IMR-90 (cell line): ENCODE data around the gene ARMC10. TPM values are rescaled to one million over a fixed set of nuclear protein-coding genes. Genes with fewer than 3 reads are reported as not detected.
A peak's percentile ranks its signal among the peaks of the same experiment; 100 is the strongest.

Experiments
- ATAC-seq: fragments of 200-7000 bp; cut with Tn5 transposase; 2 replicates; pipeline ENCODE4 v1.9.1; 2020; ENCODE audit warnings: low read depth, mild to moderate bottlenecking, moderate library complexity
- BruUV-seq: library from RNA; stranded (reverse); fragments of 400-500 nt; replicated peaks from 2 replicates; lab custom pipeline; 2021; lab: Mats Ljungman, UMichigan
- CTCF ChIA-PET: fragments of 300-600 bp; formaldehyde crosslinking; extraction: SDS; loops from one replicate; lab custom pipeline; 2021; ENCODE audit warnings: antibody characterized with exemption; lab: Yijun Ruan, JAX
- POLR2A ChIA-PET: fragments of 300-600 bp; sonication (Branson Sonifier 250); formaldehyde crosslinking; loops from one replicate; lab custom pipeline; 2022; ENCODE audit warnings: antibody characterized with exemption; ENCODE audit not compliant: unreplicated experiment; lab: Charles Lee
- DNase-seq: peaks from one replicate; pipeline ENCODE4 v3.0.0; 2013
- H2AFZ ChIP-seq: replicated peaks from 2 replicates; pipeline ENCODE3; 2013; ENCODE audit warnings: low read length, mild to moderate bottlenecking; ENCODE audit not compliant: poor library complexity
- H2AK5ac ChIP-seq: 2 replicates; pipeline ENCODE4 v1.6.1; 2013; ENCODE audit warnings: low read depth, low read length, inconsistent platforms
- H2AK9ac ChIP-seq: replicated peaks from 2 replicates; pipeline ENCODE3; 2013; ENCODE audit warnings: mild to moderate bottlenecking, low read depth, low read length, moderate library complexity; ENCODE audit not compliant: poor library complexity
- H2BK120ac ChIP-seq: 2 replicates; pipeline ENCODE4 v1.6.1; 2013; ENCODE audit warnings: low read depth, low read length, inconsistent platforms
- H2BK15ac ChIP-seq: 3 replicates; pipeline ENCODE4 v1.6.1; 2013; ENCODE audit warnings: low read depth, low read length, inconsistent platforms
- H2BK20ac ChIP-seq: 2 replicates; pipeline ENCODE4 v1.6.1; 2013; ENCODE audit warnings: low read depth, mild to moderate bottlenecking, inconsistent platforms, low read length, moderate library complexity
- H2BK5ac ChIP-seq: 2 replicates; pipeline ENCODE4 v1.6.1; 2013; ENCODE audit warnings: mild to moderate bottlenecking, low read depth, low read length, inconsistent platforms; ENCODE audit not compliant: poor library complexity, severe bottlenecking
- H3K14ac ChIP-seq: replicated peaks from 2 replicates; pipeline ENCODE4 v1.6.1; 2013; ENCODE audit warnings: low read depth, low read length, inconsistent platforms
- H3K18ac ChIP-seq: 2 replicates; pipeline ENCODE4 v1.6.1; 2013; ENCODE audit warnings: low read depth, low read length, control low read depth
- H3K23ac ChIP-seq: 2 replicates; pipeline ENCODE4 v1.6.1; 2013; ENCODE audit warnings: low read depth, low read length, inconsistent platforms
- H3K27ac ChIP-seq: 2 replicates; pipeline ENCODE4 v1.5.1; 2013; ENCODE audit warnings: mild to moderate bottlenecking, control low read depth, low read length; ENCODE audit not compliant: insufficient read depth
- H3K27me3 ChIP-seq: 2 replicates; pipeline ENCODE4 v1.6.1; 2013; ENCODE audit warnings: low read length; ENCODE audit not compliant: control insufficient read depth, insufficient read depth
- H3K36me3 ChIP-seq: 2 replicates; pipeline ENCODE4 v1.6.1; 2013; ENCODE audit warnings: low read length, mixed read lengths; ENCODE audit not compliant: control insufficient read depth, insufficient read depth
- H3K4ac ChIP-seq: 2 replicates; pipeline ENCODE4 v1.6.1; 2013; ENCODE audit warnings: low read depth, low read length, inconsistent platforms
- H3K4me1 ChIP-seq: 2 replicates; pipeline ENCODE4 v1.6.1; 2013; ENCODE audit warnings: low read length, mixed read lengths; ENCODE audit not compliant: control insufficient read depth, insufficient read depth
- H3K4me2 ChIP-seq: 2 replicates; pipeline ENCODE4 v1.6.1; 2013; ENCODE audit warnings: low read depth, mild to moderate bottlenecking, control low read depth, low read length, moderate library complexity
- H3K4me3 ChIP-seq: 2 replicates; pipeline ENCODE4 v1.5.1; 2013; ENCODE audit warnings: low read depth, mild to moderate bottlenecking, control low read depth, low read length, moderate library complexity; ENCODE audit not compliant: insufficient read depth
- H3K56ac ChIP-seq: 2 replicates; pipeline ENCODE4 v1.6.1; 2013; ENCODE audit warnings: low read length, inconsistent platforms; ENCODE audit not compliant: insufficient read depth; ENCODE audit errors: extremely low read depth
- H3K79me1 ChIP-seq, 2 experiments: 2 replicates each; pipeline ENCODE4 v1.6.1; 2013; ENCODE audit warnings: low read length in 2 of 2, inconsistent platforms in 1 of 2, low read depth in 1 of 2
- H3K9ac ChIP-seq: 2 replicates; pipeline ENCODE4 v1.6.1; 2013; ENCODE audit warnings: low read depth, low read length, control low read depth
- H3K9me1 ChIP-seq: 2 replicates; pipeline ENCODE4 v1.6.1; 2013; ENCODE audit warnings: low read length, inconsistent platforms; ENCODE audit not compliant: insufficient read depth
- H3K9me3 ChIP-seq: 2 replicates; pipeline ENCODE4 v1.6.1; 2013; ENCODE audit warnings: low read length; ENCODE audit not compliant: control insufficient read depth, insufficient read depth
- H4K20me1 ChIP-seq: 2 replicates; pipeline ENCODE4 v1.6.1; 2013; ENCODE audit warnings: low read length, inconsistent platforms; ENCODE audit not compliant: insufficient read depth
- H4K5ac ChIP-seq: 2 replicates; pipeline ENCODE4 v1.6.1; 2013; ENCODE audit warnings: mild to moderate bottlenecking, low read depth, low read length, control low read depth
- H4K8ac ChIP-seq, 2 experiments: 2 replicates each; pipeline ENCODE4 v1.6.1; 2013; ENCODE audit warnings: low read depth in 2 of 2, low read length in 2 of 2, control low read depth in 1 of 2, inconsistent platforms in 1 of 2
- H4K91ac ChIP-seq: 2 replicates; pipeline ENCODE4 v1.6.1; 2013; ENCODE audit warnings: low read depth, low read length, inconsistent platforms; ENCODE audit not compliant: insufficient read depth
- BHLHE40 ChIP-seq: fragments of 150-350 bp; IDR thresholded peaks from 2 replicates; pipeline ENCODE4 v1.6.1; 2016; ENCODE audit warnings: mild to moderate bottlenecking, low read depth, low read length
- CEBPB ChIP-seq: IDR thresholded peaks from 2 replicates; pipeline ENCODE4 v1.6.1; 2012; ENCODE audit warnings: low read depth, low read length, improper control_type of control experiment
- CHD1 ChIP-seq: IDR thresholded peaks from 2 replicates; pipeline ENCODE4 v1.6.1; 2012; ENCODE audit warnings: low read depth, low read length, improper control_type of control experiment
- CTCF ChIP-seq: conservative IDR thresholded peaks from 2 replicates; pipeline ENCODE4 v1.5.1; 2012; ENCODE audit warnings: mild to moderate bottlenecking, low read depth, low read length, improper control_type of control experiment
- FOS ChIP-seq: fragments of 150-350 bp; IDR thresholded peaks from 2 replicates; pipeline ENCODE4 v1.6.1; 2016; ENCODE audit warnings: low read depth, low read length
- MAFK ChIP-seq: IDR thresholded peaks from 2 replicates; pipeline ENCODE4 v1.6.1; 2012; ENCODE audit warnings: low read depth, low read length, improper control_type of control experiment
- MAZ ChIP-seq: IDR thresholded peaks from 2 replicates; pipeline ENCODE4 v1.6.1; 2012; ENCODE audit warnings: low read depth, mild to moderate bottlenecking, low read length, improper control_type of control experiment, moderate library complexity, borderline replicate concordance
- MXI1 ChIP-seq: IDR thresholded peaks from 2 replicates; pipeline ENCODE4 v1.6.1; 2012; ENCODE audit warnings: low read depth, mild to moderate bottlenecking, low read length, moderate library complexity, borderline replicate concordance
- NFE2L2 ChIP-seq: fragments of 150-350 bp; IDR thresholded peaks from 2 replicates; pipeline ENCODE4 v1.6.1; 2016; ENCODE audit warnings: low read depth, mild to moderate bottlenecking, low read length
- POLR2A ChIP-seq: IDR thresholded peaks from 2 replicates; pipeline ENCODE4 v1.6.1; 2012; ENCODE audit warnings: mild to moderate bottlenecking, low read depth, low read length
- RAD21 ChIP-seq: IDR thresholded peaks from 2 replicates; pipeline ENCODE4 v1.6.1; 2012; ENCODE audit warnings: low read length, improper control_type of control experiment
- RCOR1 ChIP-seq: IDR thresholded peaks from 2 replicates; pipeline ENCODE4 v1.6.1; 2012; ENCODE audit warnings: mild to moderate bottlenecking, low read length, improper control_type of control experiment; ENCODE audit not compliant: insufficient replicate concordance
- RFX5 ChIP-seq: IDR thresholded peaks from 2 replicates; pipeline ENCODE4 v1.8.0; 2012; ENCODE audit warnings: low read depth, mild to moderate bottlenecking, low read length, moderate library complexity
- SMC3 ChIP-seq: fragments of 150-350 bp; IDR thresholded peaks from 2 replicates; pipeline ENCODE4 v1.6.1; 2016; ENCODE audit warnings: low read depth, mild to moderate bottlenecking, antibody characterized with exemption, low read length, moderate library complexity
- WGBS, 2 experiments: methylation state at CpG; one replicate each; pipeline versions ENCODE4 v1.1.5 to v1.1.7; 2013; ENCODE audit warnings: missing lambda C conversion rate in 2 of 2; ENCODE audit not compliant: insufficient read length in 1 of 2; ENCODE audit errors: extremely low coverage in 2 of 2; 5-methylcytosine and 5-hydroxymethylcytosine counted together
- dilution Hi-C: fragments of 300-500 bp; cut with HindIII; formaldehyde crosslinking; loops from one replicate; pipeline ENCODE4 v1.14.3; 2018; ENCODE audit warnings: low sequenced_read_pairs; ENCODE audit not compliant: unreplicated experiment
- in situ Hi-C: fragments of 300-500 bp; cut with MboI; formaldehyde crosslinking; loops from 3 replicates; pipeline ENCODE4 v1.14.3; 2019; ENCODE audit warnings: low sequenced_read_pairs, inconsistent platforms, mixed read lengths
- intact Hi-C: fragments of 100-400 bp; cut with micrococcal nuclease; formaldehyde crosslinking; loops from 2 replicates; pipeline ENCODE4 v1.10.0; 2022
- polyA plus RNA-seq, 3 experiments: library from polyadenylated mRNA; depleted of rRNA; stranded (reverse); fragments of >200 nt; gene quantifications; 2 replicates each; pipeline ENCODE4 v1.2.3, GENCODE V29; 2012; ENCODE audit warnings: low replicate concordance in 1 of 3
- total RNA-seq: library from RNA; depleted of rRNA; stranded (reverse); fragments of >200 nt; gene quantifications from 2 replicates; pipeline ENCODE4 v1.2.3, GENCODE V29; 2012
- TF ChIP-seq, protein P1 (sequence below): fragments of 150-350 bp; IDR thresholded peaks from 2 replicates; pipeline ENCODE4 v1.6.1; 2016; ENCODE audit warnings: low read depth, mild to moderate bottlenecking, low read length, moderate library complexity, borderline replicate concordance
- TF ChIP-seq, protein P2 (sequence below): fragments of 150-350 bp; IDR thresholded peaks from 2 replicates; pipeline ENCODE4 v1.6.1; 2017; ENCODE audit warnings: mild to moderate bottlenecking, antibody characterized with exemption, low read length, low read depth

ARMC10 gene
- total and polyA plus RNA-seq, 2 of the 4 experiments (the other 2 are of a cell fraction) = 17.4 to 21.0 TPM

DNA sequence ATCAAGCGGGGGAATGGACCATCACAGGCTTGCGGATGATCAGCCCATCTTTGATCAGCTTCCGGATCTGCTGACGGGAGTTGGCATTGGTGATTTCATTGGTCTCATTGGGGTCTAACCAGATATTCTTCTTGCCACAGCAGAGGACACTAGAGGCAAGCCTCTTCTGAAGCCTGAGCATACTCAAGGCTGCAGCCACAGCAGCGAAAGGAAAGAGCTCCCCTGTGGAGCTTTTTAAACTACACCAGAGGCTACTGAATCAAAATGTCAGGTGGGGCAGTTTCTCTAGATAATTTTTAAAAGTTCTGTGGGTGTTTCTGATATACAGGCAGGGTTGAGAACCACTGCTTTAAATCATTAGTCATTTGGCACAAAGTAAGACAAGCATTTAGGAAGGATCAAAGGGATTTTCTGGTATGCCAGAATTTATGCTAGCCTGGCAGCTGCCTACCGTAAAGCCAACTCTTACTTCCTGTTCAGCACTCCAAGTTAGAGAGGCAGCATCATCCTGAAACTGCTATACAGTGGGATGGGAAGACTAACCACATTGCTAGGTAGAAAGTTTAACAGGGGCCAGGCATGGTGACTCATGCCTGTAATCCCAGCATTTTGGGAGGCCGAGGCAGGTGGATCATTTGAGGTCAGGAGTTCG lies 66.9 kb downstream of the ARMC10 start:
- no peaks in the 10 kb centered on the region for H3K27me3 ChIP-seq
- H3K4me3 ChIP-seq = no peak overlapping the region
- no TSS peak for BruUV-seq
- H3K18ac ChIP-seq = no peak overlapping the region
- H3K9ac ChIP-seq = no peak overlapping the region
- no peaks in the 10 kb centered on the region for H4K20me1 ChIP-seq
- H3K4me1 ChIP-seq = no peaks in the 10 kb centered on the region; the same call in 1 of the 2 replicates
- H3K9me3 ChIP-seq = no peaks in the 10 kb centered on the region
- H2BK15ac ChIP-seq = no peak overlapping the region
- H3K4ac ChIP-seq = no peak overlapping the region
- WGBS, 2 experiments = 100% methylated on average over 1 of the region's 8 CpGs; no CpG with 5 or more reads in 1 of the 2 experiments
- ChIA-PET POLR2A (no interaction called here), CTCF (no interaction called here)
- TF ChIP-seq NFE2L2 (no peak), MXI1 (no peak), SMC3 (no peak), POLR2A (no peak), RCOR1 (no peak), CEBPB (no peak), MAFK (no peak), RFX5 (no peak), CHD1 (no peak), RAD21 (no peak), FOS (no peak), CTCF (no peak), BHLHE40 (no peak), MAZ (no peak)
- TF ChIP-seq, protein P1, sequence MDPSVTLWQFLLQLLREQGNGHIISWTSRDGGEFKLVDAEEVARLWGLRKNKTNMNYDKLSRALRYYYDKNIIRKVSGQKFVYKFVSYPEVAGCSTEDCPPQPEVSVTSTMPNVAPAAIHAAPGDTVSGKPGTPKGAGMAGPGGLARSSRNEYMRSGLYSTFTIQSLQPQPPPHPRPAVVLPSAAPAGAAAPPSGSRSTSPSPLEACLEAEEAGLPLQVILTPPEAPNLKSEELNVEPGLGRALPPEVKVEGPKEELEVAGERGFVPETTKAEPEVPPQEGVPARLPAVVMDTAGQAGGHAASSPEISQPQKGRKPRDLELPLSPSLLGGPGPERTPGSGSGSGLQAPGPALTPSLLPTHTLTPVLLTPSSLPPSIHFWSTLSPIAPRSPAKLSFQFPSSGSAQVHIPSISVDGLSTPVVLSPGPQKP = no peak
- TF ChIP-seq, protein P2, sequence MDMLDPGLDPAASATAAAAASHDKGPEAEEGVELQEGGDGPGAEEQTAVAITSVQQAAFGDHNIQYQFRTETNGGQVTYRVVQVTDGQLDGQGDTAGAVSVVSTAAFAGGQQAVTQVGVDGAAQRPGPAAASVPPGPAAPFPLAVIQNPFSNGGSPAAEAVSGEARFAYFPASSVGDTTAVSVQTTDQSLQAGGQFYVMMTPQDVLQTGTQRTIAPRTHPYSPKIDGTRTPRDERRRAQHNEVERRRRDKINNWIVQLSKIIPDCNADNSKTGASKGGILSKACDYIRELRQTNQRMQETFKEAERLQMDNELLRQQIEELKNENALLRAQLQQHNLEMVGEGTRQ = no peak
- H4K5ac ChIP-seq = no peak overlapping the region
- H3K27ac ChIP-seq = no peak overlapping the region
- no peak overlapping the region for H3K23ac ChIP-seq
- H3K14ac ChIP-seq = no peak overlapping the region
- H2AFZ ChIP-seq = no peak overlapping the region
- intact Hi-C loops (no loop called here), in situ Hi-C loops (no loop called here), dilution Hi-C loops (no loop called here)
- H2BK20ac ChIP-seq = no peak overlapping the region
- ATAC-seq (0 out of 2 replicates have a peak, but pooled peaks have one; percentile 47), DNase-seq (no peak)
- no peaks in the 10 kb centered on the region; the same call in 1 of the 2 replicates for H3K9me1 ChIP-seq
- H3K4me2 ChIP-seq = no peak overlapping the region
- peaks cover 3 to 9% of the 10 kb centered on the region in 2 experiments; a peak in 1 of 4 replicates for H3K79me1 ChIP-seq
- no peak overlapping the region for H2AK5ac ChIP-seq
- H2BK120ac ChIP-seq = no peak overlapping the region
- H4K8ac ChIP-seq = no peak overlapping the region
- H3K56ac ChIP-seq = no peak overlapping the region
- H4K91ac ChIP-seq = no peak overlapping the region
- H2BK5ac ChIP-seq = no peak overlapping the region
- H2AK9ac ChIP-seq = no peak overlapping the region
- no peaks in the 10 kb centered on the region for H3K36me3 ChIP-seq
